ENCODE data around the gene SLC23A3.
"Not testable (repeated sequence)": the region's sequence is repeated elsewhere in the genome, so short reads cannot be mapped to it uniquely, and the experiment has no call there.

The SLC23A3 gene

DNA sequence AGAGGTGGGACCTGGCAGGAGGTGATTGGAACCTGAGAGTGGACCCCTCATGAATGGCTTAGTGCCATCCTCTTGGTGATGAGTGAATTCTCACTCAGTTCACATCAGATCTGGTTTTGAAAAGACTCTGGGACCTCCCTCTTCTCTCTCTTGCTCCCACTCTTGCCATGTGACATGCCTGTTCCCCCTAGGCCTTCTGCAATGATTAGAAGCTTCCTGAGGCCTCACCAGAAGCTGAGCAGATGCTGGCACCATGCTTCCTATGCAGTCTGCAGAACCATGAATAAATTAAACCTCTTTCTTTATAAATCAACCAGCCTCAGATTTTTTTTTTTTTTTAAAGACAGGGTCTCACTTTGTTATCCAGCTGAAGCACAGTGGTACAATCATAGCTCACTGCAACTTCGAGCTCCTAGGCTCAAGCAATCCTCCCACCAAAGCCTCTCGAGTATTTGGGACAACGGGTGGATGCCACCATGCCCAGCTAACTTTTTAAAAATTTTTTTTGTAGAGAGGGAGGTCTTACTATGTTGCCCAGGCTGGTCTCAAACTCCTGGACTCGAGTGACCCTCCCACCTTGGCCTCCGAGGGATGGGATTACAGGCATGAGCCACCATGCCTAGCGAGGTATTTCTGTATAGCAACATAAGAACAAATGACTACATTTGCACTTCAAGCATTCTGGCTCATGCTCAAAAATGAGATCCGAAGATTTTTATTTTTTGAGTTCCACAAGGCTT is 34.8 kb upstream of the SLC23A3 start:
- DNase-seq (ENCODE audit: low read depth), result no peak

DNA sequence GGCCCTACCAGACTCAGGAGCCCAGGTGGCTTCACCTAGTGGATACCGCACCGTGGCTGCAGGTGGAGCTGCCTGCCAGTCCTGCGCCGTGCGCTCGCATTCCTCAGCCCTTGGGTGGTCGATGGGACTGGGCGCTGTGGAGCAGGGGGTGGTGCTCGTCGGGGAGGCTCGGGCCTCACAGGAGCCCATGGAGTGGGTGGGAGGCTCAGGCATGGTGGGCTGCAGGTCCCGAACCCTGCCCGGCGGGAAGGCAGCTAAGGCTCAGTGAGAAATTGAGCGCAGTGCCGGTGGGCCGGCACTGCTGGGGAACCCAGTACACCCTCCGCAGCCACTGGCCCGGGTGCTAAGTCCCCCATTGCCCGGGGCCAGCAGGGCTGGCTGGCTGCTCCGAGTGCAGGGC is 31.5 kb upstream of the SLC23A3 start:
- not testable (repeated sequence) for DNase-seq (ENCODE audit: low read depth)

DNA sequence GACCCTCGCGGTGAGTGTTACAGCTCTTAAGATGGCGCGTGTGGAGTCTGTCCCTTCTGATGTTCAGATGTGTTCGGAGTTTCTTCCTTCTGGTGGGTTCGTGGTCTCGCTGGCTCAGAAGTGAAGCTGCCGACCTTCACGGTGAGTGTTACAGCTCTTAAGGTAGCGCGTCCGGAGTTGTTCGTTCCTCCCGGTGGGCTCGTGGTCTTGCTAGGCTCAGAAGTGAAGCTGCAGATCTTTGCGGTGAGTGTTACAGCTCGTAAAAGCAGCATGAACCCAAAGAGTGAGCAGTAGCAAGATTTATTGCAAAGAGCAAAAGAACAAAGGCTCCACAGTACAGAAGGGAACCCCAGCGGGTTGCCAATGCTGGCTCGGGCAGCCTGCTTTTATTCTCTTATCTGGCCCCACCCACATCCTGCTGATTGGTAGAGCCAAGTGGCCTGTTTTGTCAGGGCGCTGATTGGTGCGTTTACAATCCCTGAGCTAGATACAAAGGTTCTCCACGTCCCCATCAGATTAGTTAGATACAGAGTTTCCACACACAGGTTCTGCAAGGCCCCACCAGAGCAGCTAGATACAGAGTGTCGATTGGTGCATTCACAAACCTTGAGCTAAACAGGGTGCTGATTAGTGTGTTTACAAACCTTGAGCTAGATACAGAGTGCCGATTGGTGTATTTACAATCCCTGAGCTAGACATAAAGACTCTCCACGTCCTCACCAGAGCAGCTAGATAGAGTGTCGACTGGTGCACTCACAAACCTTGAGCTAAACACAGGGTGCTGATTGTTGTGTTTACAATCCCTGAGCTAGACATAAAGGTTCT is 30.9 kb upstream of the SLC23A3 start:
- not testable (repeated sequence) for DNase-seq (ENCODE audit: low read depth)

DNA sequence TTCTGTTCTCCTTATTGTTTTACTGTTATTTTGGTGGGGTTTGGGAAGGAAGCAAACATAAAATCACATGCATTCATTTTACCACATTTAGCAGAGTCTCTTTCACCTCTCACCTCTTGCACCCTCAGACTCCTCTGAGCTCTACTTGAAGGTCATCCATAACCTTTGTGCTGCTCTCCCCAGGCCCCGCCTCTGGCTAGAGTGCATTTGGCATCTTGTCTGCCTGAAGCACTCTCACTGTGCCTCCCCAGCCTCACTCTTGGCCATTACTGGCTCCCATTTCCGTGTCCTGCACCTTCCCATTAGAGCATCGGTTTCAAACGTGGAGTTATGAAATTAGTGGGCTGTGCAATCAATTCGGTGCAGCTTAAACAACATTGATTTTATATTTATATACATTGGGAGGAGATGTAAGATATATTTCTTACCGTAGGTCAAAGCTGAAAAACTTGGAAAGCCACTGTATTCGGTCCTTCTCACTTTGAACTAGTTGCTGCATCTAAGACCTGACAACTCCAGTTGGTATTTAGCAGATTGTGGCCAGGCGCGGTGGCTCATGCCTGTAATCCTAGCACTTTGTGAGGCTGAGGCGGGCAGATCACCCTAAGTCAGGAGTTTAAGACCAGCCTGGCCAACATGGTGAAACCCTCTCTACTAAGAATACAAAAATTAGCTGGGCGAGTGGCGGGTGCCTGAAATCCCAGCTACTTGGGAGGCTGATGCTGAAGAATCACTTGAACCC is 29.8 kb upstream of the SLC23A3 start:
- DNase-seq (ENCODE audit: low read depth), result no peak

DNA sequence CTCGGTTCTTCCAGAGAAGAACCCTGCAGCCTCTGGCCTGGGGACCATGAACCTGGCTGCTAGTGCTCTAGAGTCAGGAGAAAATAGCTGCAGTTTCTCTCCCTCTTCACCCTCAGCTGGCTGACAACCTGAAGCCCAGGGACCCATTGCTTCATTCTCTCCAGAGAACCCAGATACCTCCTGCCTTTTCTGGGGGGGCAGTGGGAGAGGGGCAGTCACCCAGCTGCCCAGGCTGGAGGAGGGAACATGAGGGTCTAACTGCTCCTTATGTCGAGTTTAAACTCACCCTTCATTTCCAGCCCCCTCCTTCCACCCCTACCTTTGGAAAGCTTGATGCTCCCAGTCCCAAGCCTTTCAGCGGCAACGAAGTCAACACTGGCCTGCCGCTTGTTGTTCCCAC is 29.1 kb upstream of the SLC23A3 start:
- no peak for DNase-seq (ENCODE audit: low read depth)

DNA sequence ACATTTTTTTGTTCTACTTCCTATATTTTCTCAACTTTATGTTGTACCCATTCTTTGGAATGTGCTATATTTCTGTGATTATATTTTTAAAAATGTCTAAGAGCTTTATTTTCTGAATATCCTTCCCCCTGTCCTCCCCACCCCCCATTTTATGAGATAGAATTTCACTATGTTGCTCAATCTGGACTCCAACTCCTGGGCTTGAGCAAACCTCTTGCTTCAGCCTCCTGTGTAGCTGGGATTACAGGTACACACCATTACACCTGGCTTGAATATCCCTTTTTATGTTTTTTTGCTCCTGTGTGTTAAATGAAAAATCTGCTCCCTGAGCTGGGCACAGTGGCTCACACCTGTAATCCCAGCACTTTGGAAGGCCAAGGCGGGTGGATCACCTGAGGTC is 27.6 kb upstream of the SLC23A3 start:
- DNase-seq (ENCODE audit: low read depth), result no peak

DNA sequence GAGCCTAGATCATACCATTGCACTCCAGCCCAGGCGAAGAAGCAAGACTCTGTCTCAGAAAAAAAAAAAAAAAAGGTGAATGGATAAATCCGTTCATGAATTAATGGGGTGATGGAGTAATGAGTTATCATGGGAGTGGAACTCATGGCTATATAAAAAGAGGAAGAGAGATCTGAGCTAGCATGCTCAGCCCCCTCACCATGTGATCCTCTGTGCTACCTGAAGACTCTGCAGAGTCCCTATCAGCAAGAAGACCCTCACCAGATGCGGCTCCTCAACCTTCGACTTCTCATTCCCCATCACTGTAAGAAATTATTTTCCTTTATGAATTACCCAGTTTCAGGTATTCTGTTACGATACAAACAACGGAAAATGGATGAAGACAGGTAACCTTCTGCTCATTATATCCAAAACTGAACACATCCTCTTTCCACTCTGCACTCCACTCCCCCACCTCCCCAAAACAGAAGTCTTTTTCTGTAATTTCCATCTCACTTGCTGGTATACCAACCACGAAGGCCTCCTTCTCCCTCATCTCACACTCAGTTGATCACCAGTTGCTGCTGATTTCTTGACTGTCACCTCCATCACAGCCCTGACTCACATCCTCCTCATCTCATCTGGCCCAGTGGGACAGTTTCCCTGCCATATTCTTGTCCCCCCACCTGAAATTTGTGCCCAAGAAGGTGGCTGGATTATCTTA is 17.1 kb upstream of the SLC23A3 start:
- no peak for DNase-seq (ENCODE audit: low read depth)

DNA sequence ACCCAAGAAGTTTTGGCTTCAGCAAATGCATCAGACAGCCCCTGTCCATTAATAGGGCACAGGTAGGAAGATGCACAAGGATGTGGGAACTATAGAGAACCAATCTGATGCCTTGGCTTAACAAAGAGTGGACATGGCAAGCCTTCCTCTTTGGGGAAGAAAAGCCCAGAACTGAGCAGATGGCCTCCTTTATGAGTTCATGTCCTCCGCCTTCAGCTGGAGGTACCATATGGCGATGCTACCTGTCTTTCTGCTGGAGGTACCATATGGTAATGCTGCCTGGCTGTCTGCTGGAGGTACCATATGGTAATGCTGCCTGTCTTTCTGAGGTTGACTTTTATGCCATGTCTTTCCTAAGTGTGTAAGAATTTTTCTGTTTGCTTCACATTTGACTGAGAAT is 14.3 kb upstream of the SLC23A3 start:
- no peak for DNase-seq (ENCODE audit: low read depth)

DNA sequence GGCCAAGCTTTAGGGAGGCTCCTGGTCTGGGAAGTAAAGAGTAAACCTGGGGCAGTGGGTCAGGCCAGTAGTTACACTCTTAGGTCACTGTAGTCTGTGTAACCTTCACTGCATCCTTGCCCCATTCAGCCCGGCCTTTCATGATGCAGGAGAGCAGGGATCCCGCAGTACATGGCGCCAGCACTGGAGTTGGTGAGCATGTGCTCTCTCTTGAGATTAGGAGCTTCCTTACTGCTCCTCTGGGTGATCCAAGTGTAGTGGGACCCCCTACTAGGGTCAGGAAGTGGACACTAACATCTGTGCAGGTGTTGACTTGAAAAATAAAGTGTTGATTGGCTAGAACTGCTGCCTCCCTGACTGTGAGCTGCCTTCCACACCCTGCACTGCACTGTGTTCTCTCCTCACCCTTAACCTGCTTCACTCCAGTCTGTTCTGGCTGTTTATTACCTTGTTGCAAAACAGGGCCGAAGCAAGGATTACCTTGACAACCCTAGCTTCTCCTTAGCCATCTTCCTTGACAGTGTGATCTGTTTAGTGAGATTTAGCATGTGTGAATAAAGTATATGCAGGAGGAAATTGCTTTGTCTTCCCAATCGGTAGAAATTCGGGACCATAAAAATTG is 13.4 kb upstream of the SLC23A3 start:
- no peak for DNase-seq (ENCODE audit: low read depth)

DNA sequence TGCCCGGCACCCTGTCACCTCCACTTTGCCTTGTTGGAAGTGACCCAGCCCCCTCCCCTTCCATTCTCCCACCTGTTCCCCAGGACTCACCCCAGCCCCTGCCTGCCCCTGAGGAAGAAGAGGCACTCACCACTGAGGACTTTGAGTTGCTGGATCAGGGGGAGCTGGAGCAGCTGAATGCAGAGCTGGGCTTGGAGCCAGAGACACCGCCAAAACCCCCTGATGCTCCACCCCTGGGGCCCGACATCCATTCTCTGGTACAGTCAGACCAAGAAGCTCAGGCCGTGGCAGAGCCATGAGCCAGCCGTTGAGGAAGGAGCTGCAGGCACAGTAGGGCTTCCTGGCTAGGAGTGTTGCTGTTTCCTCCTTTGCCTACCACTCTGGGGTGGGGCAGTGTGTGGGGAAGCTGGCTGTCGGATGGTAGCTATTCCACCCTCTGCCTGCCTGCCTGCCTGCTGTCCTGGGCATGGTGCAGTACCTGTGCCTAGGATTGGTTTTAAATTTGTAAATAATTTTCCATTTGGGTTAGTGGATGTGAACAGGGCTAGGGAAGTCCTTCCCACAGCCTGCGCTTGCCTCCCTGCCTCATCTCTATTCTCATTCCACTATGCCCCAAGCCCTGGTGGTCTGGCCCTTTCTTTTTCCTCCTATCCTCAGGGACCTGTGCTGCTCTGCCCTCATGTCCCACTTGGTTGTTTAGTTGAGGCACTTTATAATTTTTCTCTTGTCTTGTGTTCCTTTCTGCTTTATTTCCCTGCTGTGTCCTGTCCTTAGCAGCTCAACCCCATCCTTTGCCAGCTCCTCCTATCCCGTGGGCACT is 12.7 kb upstream of the SLC23A3 start:
- no peak for DNase-seq (ENCODE audit: low read depth)

DNA sequence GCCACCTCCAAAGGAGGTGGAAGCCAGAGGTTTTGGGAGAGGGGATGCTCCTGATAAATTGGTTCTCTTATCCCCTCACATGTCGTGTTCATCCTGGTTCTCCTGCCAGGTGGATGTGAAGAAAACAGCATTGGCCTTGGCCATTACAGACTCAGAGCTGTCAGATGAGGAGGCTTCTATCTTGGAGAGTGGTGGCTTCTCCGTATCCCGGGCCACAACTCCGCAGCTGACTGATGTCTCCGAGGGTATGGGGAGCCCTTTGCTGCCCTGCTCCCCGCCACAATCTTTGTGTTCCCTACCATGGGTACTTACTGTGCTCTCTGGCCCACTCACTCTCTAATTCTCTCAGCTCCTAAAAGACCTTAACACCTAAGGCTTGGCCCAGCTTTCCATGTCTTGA is 11.7 kb upstream of the SLC23A3 start:
- DNase-seq (ENCODE audit: low read depth), result no peak

DNA sequence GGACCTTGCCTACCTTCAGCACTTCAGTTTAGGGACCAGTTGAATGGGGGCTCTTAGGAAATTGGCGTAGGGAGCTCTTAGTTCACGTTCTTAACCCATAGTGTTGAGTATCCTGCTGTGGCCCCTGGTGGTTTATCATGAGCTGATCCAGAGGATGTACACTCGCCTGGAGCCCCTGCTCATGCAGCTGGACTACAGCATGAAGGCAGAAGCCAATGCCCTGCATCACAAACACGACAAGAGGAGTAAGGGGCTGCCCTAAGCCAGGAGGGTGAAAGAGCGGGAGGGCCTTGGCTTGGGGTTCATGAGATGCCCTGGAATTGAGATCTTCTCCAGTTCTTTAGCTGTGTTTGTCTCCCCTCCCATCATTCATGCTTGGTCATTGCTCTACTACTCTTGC is 11.1 kb upstream of the SLC23A3 start:
- DNase-seq (ENCODE audit: low read depth), result no peak

DNA sequence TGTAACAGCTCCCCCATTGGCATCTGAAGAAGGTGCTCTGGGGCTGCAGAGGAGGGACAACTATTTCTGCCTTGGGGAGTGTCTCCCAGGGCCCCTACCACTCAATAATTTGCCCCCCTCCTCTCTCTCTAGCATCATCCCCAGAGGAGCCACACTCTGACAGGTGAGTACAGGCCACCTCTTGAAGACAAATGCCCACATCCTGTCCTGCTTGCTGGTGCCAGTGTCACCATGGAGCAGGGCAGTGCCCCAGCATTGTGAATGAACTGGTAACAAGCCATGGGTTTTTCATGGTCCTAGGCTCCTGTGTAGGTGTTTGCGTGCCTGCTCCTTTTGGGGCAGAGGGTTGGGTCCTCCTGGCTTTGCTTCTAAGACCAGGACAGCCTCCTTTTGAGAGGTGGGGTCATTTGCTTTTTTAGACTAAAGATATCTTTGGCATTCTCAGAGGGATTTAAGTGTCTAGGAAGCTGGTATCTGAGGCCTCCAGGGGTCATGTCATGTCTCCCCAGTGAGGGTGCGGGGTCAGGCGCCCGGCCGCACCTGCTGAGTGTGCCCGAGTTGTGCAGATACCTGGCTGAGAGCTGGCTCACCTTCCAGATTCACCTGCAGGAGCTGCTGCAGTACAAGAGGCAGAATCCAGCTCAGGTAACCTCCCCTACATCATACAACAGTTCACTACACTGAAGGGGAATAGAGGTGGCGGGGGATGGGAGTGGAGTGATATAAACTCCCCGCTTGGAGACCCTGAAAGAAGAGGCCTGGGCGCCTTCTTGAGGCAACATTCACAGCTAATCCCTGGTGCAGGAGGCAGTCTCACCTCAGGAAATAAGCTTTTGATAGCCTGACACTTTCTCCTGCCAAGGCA is 10.0 kb upstream of the SLC23A3 start:
- no peak for DNase-seq (ENCODE audit: low read depth)

DNA sequence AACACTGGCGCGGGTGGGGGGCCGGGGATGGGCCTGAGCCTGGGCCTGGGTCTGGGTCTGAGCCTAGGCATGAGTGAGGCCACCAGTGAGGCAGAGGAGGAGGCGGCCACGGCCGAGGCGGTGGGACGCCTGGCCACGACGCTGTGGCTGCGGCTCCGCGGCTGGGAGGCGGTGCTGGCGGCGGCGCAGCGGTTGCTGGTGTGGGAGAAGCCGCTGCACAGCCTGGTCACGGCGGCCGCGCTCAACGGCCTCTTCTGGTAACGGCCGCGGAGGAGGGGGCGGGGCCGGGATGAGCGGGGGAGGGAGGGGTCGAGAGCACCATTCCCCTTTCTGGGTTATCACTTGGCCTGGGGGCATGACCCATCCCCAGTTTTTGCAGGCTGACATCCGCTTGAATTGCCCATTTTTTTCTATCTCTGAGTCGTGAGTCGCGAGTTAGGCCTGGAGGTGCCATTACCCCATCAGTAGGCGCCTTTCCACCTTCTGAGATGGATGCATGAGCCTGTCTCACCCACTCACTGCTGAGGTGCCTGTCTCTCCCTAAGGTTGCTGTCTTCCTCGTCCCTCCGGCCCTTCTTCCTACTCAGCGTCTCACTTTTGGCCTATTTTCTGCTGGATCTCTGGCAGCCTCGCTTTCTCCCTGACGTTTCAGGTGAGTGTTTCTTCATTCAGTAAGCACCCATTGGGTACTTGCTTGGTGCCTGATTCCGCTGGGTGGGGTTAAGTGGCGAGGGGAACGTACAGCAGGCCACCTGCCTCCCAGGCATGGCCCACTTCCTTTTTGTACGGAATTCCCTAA is 8.7 kb upstream of the SLC23A3 start:
- no peak for DNase-seq (ENCODE audit: low read depth)

DNA sequence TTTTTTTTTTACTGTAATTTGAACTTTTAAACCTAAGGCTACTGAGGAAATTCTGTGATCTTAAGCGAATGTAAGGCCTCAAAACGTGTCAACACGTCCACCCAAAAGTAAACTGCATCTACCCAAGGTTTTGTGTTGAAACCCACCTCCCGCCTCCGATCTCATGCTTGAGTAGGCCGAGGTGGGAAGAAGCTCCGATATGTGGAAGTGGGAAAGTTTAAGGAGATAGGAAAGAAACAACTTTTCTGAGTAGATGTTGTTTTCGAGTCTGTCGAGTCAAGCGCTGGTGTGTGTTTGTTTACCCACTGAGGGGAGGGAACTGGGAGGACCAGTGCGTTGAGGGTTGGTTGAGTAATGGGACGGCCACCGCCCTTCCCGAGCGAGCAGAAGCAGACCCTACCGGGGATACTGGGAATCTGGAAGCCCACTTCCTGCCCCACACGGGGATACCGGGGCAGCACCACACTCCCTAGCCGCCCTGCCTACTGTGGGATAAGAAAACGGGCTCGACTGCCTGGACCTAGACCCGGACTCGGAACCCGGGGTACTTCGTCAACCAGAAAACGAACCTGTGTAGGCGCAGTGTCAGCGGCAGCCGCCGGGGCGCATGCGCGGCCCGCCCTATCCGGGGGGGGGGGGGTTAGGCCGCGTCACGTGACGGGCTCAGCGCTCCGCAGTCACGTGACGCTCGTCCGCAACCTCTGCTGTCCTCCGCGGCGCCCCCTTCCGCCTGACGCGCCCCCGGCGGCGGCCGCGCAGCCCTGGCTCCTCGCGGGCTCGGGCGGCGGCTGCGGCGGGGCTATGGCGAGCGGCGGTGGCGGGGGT is 7.9 kb upstream of the SLC23A3 start, which contains the start of gene RETREG2:
TSS of gene RETREG2 (plus strand) at position 724 of the 825 bp plus-strand sequence. CDS start at position 802, 78 bp downstream.
- DNase-seq (ENCODE audit: low read depth), result peak; percentile 91

DNA sequence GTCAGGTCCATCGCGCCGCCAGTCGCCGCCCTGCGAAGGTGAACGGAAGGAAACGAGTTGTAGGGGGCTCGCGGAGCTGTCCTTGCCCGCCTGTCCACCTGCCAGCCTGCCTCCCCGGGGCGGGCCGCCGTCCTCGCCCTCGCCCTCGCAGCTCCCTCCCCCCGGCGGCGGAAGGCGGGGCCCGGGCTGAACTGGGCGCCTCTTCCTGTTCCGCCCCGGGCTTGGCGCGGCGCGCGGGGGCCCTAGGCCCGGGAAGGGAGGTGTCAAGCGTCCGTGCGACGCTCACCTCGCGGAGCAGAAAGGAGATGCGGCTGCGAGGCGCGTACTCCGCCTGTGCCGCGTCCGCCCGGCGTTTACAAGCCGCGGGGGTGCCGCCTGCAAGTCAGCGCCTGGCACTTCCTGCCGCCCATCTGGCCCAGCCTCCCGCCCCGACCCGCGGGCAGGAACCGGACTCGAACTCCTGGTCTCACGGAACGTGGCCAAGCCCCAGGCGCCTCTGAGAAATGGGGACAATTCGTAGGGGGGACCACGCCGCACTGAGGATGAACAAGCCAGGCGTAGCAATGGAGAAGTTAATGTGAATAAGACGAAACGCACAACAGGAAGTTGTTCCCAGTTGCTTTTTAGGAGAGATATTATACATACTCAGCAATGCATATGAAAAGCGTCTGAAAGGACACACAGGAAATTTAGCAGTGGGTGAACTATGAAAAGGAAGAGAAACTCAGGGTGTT is 7.2 kb upstream of the SLC23A3 start, which contains the start of gene CNPPD1:
TSS of gene CNPPD1 (minus strand) at position 108 of the 734 bp plus-strand sequence. CDS start at position 11, 97 bp downstream.
- peak; percentile 83 for DNase-seq (ENCODE audit: low read depth)

Measured in fibroblast of gingiva (primary cell).